Measurements from ENCODE around the gene ME1. TPM values are rescaled to one million over a fixed set of nuclear protein-coding genes. Genes with fewer than 3 reads are reported as not detected.

ME1 gene
- total and polyA plus RNA-seq, 2 experiments from 2014 or later, result 19.0 to 19.7 TPM

DNA sequence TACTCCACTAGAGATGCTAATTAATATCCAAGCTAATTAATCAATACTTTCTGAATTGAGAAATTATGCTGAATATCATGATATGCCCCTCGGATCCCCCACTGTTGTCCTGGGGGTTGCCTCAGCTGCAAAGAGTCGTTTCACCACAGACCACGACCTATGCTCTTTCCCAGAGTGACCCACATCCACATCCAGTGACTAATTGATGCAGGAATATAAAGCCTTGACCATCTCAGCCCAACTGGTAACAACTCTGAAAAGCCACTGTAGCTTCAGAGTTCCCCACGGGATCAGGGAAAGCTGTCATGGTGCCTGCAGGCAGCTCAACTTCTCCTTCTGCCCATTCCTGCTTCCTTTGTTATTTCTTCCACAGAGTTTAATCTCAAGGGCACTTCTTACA lies 120.8 kb downstream of the ME1 start:
- Histone ChIP-seq H3K36me3 (replicated peaks; ENCODE audit: insufficient read depth, low read depth) (no peaks in the 10 kb centered on the region), H3K9me3 (ENCODE audit: low read depth) (no peaks in the 10 kb centered on the region), H3K4me1 (ENCODE audit: insufficient read depth) (no peaks in the 10 kb centered on the region), H3K27ac (no peak overlapping the region), H3K4me3 (no peak overlapping the region), H3K9me2 (replicated peaks; ENCODE audit: insufficient read depth) (no peaks in the 10 kb centered on the region), H4K20me1 (ENCODE audit: insufficient read depth, poor library complexity, severe bottlenecking) (no peaks in the 10 kb centered on the region), H2AFZ (no peak overlapping the region), H3K79me2 (no peaks in the 10 kb centered on the region), H3K4me2 (no peak overlapping the region), H3K27me3 (no peaks in the 10 kb centered on the region)
- 92% methylated on average over 4 of the region's 4 CpGs for WGBS (ENCODE audit: low lambda C conversion rate, missing lambda C conversion rate)
- TF ChIP-seq EZH2phosphoT487 (IDR thresholded peaks at IDR 0.05; ENCODE audit: low read depth, severe bottlenecking, unreplicated experiment) (no peak), EZH2 (IDR thresholded peaks at IDR 0.05; ENCODE audit: borderline replicate concordance) (no peak)
- TF ChIP-seq, protein P1, sequence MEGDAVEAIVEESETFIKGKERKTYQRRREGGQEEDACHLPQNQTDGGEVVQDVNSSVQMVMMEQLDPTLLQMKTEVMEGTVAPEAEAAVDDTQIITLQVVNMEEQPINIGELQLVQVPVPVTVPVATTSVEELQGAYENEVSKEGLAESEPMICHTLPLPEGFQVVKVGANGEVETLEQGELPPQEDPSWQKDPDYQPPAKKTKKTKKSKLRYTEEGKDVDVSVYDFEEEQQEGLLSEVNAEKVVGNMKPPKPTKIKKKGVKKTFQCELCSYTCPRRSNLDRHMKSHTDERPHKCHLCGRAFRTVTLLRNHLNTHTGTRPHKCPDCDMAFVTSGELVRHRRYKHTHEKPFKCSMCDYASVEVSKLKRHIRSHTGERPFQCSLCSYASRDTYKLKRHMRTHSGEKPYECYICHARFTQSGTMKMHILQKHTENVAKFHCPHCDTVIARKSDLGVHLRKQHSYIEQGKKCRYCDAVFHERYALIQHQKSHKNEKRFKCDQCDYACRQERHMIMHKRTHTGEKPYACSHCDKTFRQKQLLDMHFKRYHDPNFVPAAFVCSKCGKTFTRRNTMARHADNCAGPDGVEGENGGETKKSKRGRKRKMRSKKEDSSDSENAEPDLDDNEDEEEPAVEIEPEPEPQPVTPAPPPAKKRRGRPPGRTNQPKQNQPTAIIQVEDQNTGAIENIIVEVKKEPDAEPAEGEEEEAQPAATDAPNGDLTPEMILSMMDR (IDR thresholded peaks at IDR 0.05; ENCODE audit: poor library complexity), result no peak
- DNase-seq (ENCODE audit: low spot score), result no peak

DNA sequence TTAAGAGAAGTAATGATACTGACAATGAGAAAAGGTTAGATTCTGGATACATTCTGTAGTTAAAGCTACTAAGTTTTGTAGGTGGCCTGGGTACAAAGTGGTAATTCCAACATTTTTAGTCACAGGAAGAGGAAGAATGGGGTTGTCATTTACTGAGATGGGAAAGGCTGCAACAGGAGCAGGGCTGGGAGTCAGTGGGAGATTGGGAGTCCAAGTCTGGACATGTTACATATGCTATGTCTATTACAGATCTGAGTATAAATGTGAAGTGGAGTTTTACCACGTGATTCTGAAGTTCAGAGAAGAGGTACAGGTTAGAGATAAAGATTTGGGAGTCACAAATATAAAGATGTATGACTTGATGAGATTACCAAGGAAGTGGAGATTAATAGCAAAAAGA lies 121.5 kb downstream of the ME1 start:
- Histone ChIP-seq H3K79me2 (no peaks in the 10 kb centered on the region), H3K4me3 (no peak overlapping the region), H3K27ac (no peak overlapping the region), H3K27me3 (no peaks in the 10 kb centered on the region), H3K36me3 (replicated peaks; ENCODE audit: insufficient read depth, low read depth) (no peaks in the 10 kb centered on the region), H2AFZ (no peak overlapping the region), H3K4me2 (no peak overlapping the region), H4K20me1 (ENCODE audit: insufficient read depth, poor library complexity, severe bottlenecking) (no peaks in the 10 kb centered on the region), H3K4me1 (ENCODE audit: insufficient read depth) (no peaks in the 10 kb centered on the region), H3K9me2 (replicated peaks; ENCODE audit: insufficient read depth) (no peaks in the 10 kb centered on the region), H3K9me3 (ENCODE audit: low read depth) (no peaks in the 10 kb centered on the region)
- TF ChIP-seq EZH2phosphoT487 (IDR thresholded peaks at IDR 0.05; ENCODE audit: low read depth, severe bottlenecking, unreplicated experiment) (no peak), EZH2 (IDR thresholded peaks at IDR 0.05; ENCODE audit: borderline replicate concordance) (no peak)
- TF ChIP-seq, protein P1 (IDR thresholded peaks at IDR 0.05; ENCODE audit: poor library complexity), result no peak
- DNase-seq (ENCODE audit: low spot score), result no peak
- 70% methylated on average over 1 of the region's 1 CpG for WGBS (ENCODE audit: low lambda C conversion rate, missing lambda C conversion rate)

DNA sequence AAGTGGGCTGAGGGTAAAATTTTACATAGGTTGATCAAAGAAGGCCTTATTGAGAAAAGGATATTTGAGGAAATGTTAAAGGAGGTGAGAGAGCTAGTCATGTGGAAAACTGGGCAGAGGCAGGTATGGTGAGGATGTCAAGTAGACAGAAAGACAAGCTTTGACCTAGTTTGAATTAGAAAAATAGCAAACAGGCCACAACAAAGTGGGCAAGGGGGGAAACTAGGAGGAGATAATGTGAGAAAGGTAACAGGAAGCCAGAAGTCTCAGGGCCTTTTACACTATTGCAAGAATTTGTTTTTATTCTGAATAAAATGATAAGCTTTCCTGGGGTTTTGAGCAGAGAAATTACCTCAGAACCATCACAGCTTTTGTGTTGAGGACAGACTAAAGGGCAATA lies 122.0 kb downstream of the ME1 start:
- no peaks in the 10 kb centered on the region for H3K79me2 ChIP-seq
- no peak overlapping the region for H2AFZ ChIP-seq
- no peak overlapping the region for H3K4me2 ChIP-seq
- H3K27me3 ChIP-seq, result no peaks in the 10 kb centered on the region
- no peak overlapping the region for H3K4me3 ChIP-seq
- H4K20me1 ChIP-seq (ENCODE audit: insufficient read depth, poor library complexity, severe bottlenecking), result no peaks in the 10 kb centered on the region
- no peak overlapping the region for H3K27ac ChIP-seq
- no peaks in the 10 kb centered on the region for H3K36me3 ChIP-seq (replicated peaks; ENCODE audit: insufficient read depth, low read depth)
- TF ChIP-seq EZH2phosphoT487 (IDR thresholded peaks at IDR 0.05; ENCODE audit: low read depth, severe bottlenecking, unreplicated experiment) (no peak), EZH2 (IDR thresholded peaks at IDR 0.05; ENCODE audit: borderline replicate concordance) (no peak)
- TF ChIP-seq, protein P1 (IDR thresholded peaks at IDR 0.05; ENCODE audit: poor library complexity), result no peak
- no peak for DNase-seq (ENCODE audit: low spot score)
- no peaks in the 10 kb centered on the region for H3K9me2 ChIP-seq (replicated peaks; ENCODE audit: insufficient read depth)
- no peaks in the 10 kb centered on the region for H3K9me3 ChIP-seq (ENCODE audit: low read depth)
- H3K4me1 ChIP-seq (ENCODE audit: insufficient read depth), result no peaks in the 10 kb centered on the region

DNA sequence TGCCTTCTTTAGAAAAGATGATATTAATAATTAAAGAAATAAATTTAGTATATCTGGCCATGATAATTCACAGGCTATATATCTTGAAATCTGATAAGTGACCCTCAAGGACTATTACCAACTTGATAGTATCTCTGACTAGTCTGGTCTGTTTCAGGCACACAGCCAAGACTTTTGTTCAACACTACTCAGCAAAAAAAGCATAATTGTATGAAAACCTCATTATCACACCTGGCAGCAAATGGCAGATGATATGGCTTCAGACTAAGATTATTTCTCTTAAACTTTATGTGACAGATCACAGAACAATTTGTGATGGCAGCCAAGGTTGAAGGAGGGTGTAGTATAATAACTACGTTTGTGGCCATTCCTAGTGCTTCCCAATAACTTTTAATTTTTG lies 123.0 kb downstream of the ME1 start:
- no peak overlapping the region for H3K4me2 ChIP-seq
- H3K27me3 ChIP-seq, result no peaks in the 10 kb centered on the region
- TF ChIP-seq EZH2 (IDR thresholded peaks at IDR 0.05; ENCODE audit: borderline replicate concordance), result no peak
- TF ChIP-seq, protein P1 (IDR thresholded peaks at IDR 0.05; ENCODE audit: poor library complexity), result no peak
- no peak for TF ChIP-seq EZH2phosphoT487 (IDR thresholded peaks at IDR 0.05; ENCODE audit: low read depth, severe bottlenecking, unreplicated experiment)
- H3K36me3 ChIP-seq (replicated peaks; ENCODE audit: insufficient read depth, low read depth), result no peaks in the 10 kb centered on the region
- H3K27ac ChIP-seq, result no peak overlapping the region
- no peak overlapping the region for H3K4me3 ChIP-seq
- no peaks in the 10 kb centered on the region for H3K4me1 ChIP-seq (ENCODE audit: insufficient read depth)
- no peak for DNase-seq (ENCODE audit: low spot score)
- no peaks in the 10 kb centered on the region for H3K9me3 ChIP-seq (ENCODE audit: low read depth)
- no peaks in the 10 kb centered on the region for H3K9me2 ChIP-seq (replicated peaks; ENCODE audit: insufficient read depth)
- WGBS (ENCODE audit: low lambda C conversion rate, missing lambda C conversion rate), result 83% methylated on average over 1 of the region's 1 CpG
- no peaks in the 10 kb centered on the region for H4K20me1 ChIP-seq (ENCODE audit: insufficient read depth, poor library complexity, severe bottlenecking)
- no peak overlapping the region for H2AFZ ChIP-seq
- H3K79me2 ChIP-seq, result no peaks in the 10 kb centered on the region
